Lower leg skin (tissue), 4 donors: ENCODE measurements around the gene PLCG1. TPM values are rescaled to one million over a fixed set of nuclear protein-coding genes. Genes with fewer than 3 reads are reported as not detected.

ENCODE experiments used
- DNase-seq, 2 donors: peaks; one replicate each; pipeline ENCODE4 v3.0.0-alpha.2; 2019; ENCODE audit warnings: low spot score in 2 of 2
- H3K4me3 ChIP-seq: fragments of 200-600 bp; sonication (generic); 2 replicates; pipeline ENCODE4 v1.5.1; 2017; ENCODE audit warnings: mild to moderate bottlenecking, low read depth; ENCODE audit not compliant: poor library complexity, severe bottlenecking
- CTCF ChIP-seq, 3 donors: fragments of 450-650 bp; IDR thresholded peaks; one replicate each; pipeline ENCODE4 v1.5.1; 2016; ENCODE audit warnings: antibody characterized with exemption in 3 of 3, mild to moderate bottlenecking in 3 of 3, moderate library complexity in 2 of 3
- POLR2A ChIP-seq, 2 donors: fragments of 450-650 bp; IDR thresholded peaks; one replicate each; pipeline ENCODE4 v1.6.1; 2016 to 2017; ENCODE audit warnings: antibody characterized with exemption in 2 of 2, mild to moderate bottlenecking in 1 of 2, moderate library complexity in 1 of 2
- WGBS, 2 donors: methylation state at CpG; one replicate each; pipeline ENCODE4 v1.1.5; 2018; 5-methylcytosine and 5-hydroxymethylcytosine counted together
- intact Hi-C: fragments of 100-400 bp; cut with DNase I; formaldehyde crosslinking; loops from one replicate; pipeline ENCODE4 v1.15.0; 2023; ENCODE audit warnings: low total_unique reads
- total RNA-seq, 4 donors: library from RNA; depleted of rRNA; stranded (reverse); fragments of >200 nt; gene quantifications; one replicate each; pipeline ENCODE4 v1.1.0, GENCODE V29; 2016

Gene PLCG1
- total RNA-seq, 4 donors from 2014 or later = 59.0 to 138 (median 72.5) TPM

- intact Hi-C loops = no loop called here
- 48 to 55% methylated on average over 5 of the region's 5 CpGs for WGBS, 2 donors
- no peak overlapping the region for H3K4me3 ChIP-seq
- no peak for TF ChIP-seq CTCF (IDR thresholded peaks at IDR 0.05)
- TF ChIP-seq POLR2A (IDR thresholded peaks at IDR 0.05) = no peak
- no peak for DNase-seq
Observed at GRCh38 chr20:41139227-41140093, 2.1 kb downstream of the PLCG1 start.

DNA sequence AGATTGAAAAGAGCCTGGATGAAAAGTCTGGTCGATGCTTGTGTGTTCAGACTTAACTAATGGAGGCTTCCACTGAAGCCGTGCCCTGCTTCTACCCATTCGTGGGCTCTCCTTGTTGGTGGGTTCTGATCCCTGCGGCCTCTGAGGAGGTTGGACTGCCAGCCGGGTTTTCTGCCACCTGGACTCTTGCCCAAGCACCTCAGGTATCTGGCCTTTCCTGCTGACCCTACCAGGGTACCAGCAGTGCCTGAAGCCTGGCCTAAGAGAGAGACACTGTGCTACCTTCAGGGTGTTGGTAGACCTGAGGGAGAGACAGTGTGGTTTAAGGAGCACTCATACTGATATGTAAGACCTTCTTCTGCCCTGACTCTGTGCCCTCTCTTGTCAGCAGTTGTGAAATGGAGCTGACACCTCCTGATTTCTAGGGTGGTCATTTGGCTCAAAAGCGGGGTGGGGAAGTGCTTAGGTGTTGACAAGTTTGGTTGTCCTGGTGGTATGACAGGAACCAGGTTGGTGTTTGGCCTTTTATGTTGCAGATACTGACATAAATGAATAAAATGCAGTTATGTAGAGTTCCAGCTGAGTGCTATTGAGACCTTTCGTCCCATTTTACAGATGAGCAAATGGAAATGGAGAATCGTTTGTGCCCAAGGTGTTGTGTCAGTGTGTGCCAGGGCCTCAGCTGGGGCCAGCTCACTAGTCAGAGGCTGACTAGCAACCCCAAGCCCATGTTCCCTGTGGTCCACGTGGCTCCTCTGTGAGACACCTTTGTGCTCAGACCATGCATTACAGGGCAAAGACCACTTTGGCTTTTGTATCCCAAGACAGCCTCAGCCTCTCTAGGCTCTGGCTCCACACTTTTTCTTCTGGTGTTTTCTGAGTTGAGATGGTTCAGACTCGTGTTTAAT, 3.1 kb downstream of the PLCG1 start:
- H3K4me3 ChIP-seq = no peak overlapping the region
- intact Hi-C loops = no loop called here
- 61 to 67% methylated on average over 10 of the region's 10 CpGs for WGBS, 2 donors

GRCh38 chr20:41141153-41141815, 3.9 kb downstream of the PLCG1 start:
- TF ChIP-seq CTCF (IDR thresholded peaks at IDR 0.05) (no peak), POLR2A (IDR thresholded peaks at IDR 0.05) (no peak)
- 51 to 62% methylated on average over 8 of the region's 8 CpGs for WGBS, 2 donors
- intact Hi-C loops = no loop called here
- no peak for DNase-seq
- H3K4me3 ChIP-seq = no peak overlapping the region

More for the DNA sequence above, 3.1 kb downstream of the PLCG1 start:
- no peak for TF ChIP-seq CTCF (IDR thresholded peaks at IDR 0.05)
- no peak for TF ChIP-seq POLR2A (IDR thresholded peaks at IDR 0.05)
- DNase-seq = no peak

DNA sequence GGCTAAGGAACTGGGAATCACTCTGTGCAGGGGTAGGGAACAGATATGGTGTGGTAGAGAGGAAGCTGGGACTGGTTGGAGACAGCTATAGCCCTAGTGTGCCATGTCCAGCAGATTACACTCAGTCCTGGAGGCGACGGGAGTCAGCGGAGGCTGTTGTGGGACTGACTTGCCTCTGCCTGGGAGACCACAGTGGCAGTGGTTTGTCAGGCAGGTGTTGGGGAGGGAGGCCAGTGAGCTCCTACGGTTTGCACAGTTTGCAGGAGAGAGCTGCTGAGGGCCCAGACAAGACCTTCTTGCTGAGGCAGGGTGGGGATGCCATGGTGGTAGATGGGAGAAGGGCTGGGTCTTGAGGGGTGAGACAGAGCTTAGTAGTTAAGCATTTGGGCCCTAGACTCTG, 4.9 kb downstream of the PLCG1 start:
- no peak overlapping the region for H3K4me3 ChIP-seq
- 64 to 79% methylated on average over 4 of the region's 4 CpGs for WGBS, 2 donors

More for the DNA sequence above, 4.9 kb downstream of the PLCG1 start:
- DNase-seq = no peak
- no peak for TF ChIP-seq POLR2A (IDR thresholded peaks at IDR 0.05)
- TF ChIP-seq CTCF (IDR thresholded peaks at IDR 0.05) = no peak
- intact Hi-C loops = no loop called here
